ENCODE data around the gene PHF2.

GRCh38 chr9:93577078-93577974 is 942 bp downstream of the PHF2 start:
- no peak for TF ChIP-seq EP300 (IDR thresholded peaks at IDR 0.05)
- TF ChIP-seq POLR2AphosphoS5 (IDR thresholded peaks at IDR 0.05): no peak

All from suprapubic skin (tissue), 4 donors.